HCT116 (cell line): ENCODE measurements around the gene TENM4. TPM values are rescaled to one million over a fixed set of nuclear protein-coding genes. Genes with fewer than 3 reads are reported as not detected.

Experiments
- ATAC-seq: fragments of 200-7000 bp; cut with Tn5 transposase; 2 replicates; pipeline ENCODE4 v1.9.1; 2020; ENCODE audit warnings: mild to moderate bottlenecking, moderate library complexity
- BruUV-seq: library from RNA; stranded (reverse); fragments of 400-500 nt; replicated peaks from 2 replicates; lab custom pipeline; 2021; lab: Mats Ljungman, UMichigan
- CTCF ChIA-PET: fragments of 300-600 bp; sonication (Branson Sonifier 250); formaldehyde crosslinking; loops from one replicate; lab custom pipeline; 2021; ENCODE audit warnings: antibody characterized with exemption; lab: Charles Lee
- POLR2A ChIA-PET: fragments of 300-600, 350-600 bp; sonication (Branson Sonifier 250); formaldehyde crosslinking; loops from one replicate; lab custom pipeline; 2021; ENCODE audit warnings: antibody characterized with exemption; lab: Charles Lee
- RAD21 ChIA-PET, 2 experiments: fragments of 300-600 bp; sonication (Branson Sonifier 250); formaldehyde crosslinking; loops; one replicate each; lab custom pipeline; 2023; ENCODE audit warnings: low total read pairs in 2 of 2; ENCODE audit not compliant: uncharacterized antibody in 2 of 2, unreplicated experiment in 2 of 2, low non-redundant PET in 1 of 2; lab: Charles Lee
- DNase-seq: peaks from one replicate; pipeline ENCODE4 v3.0.0-alpha.2; 2010; ENCODE audit warnings: low read depth, low spot score
- H2AFZ ChIP-seq: fragments of 200-600 bp; shearing (Covaris generic), sonication (generic); 2 replicates; pipeline ENCODE4 v1.6.1; 2017; ENCODE audit warnings: low read depth, mixed run types, mixed read lengths, antibody characterized with exemption, low read length; ENCODE audit not compliant: poor library complexity, severe bottlenecking
- H3K27ac ChIP-seq: 2 replicates; pipeline ENCODE4 v1.5.1; 2012; ENCODE audit warnings: low read depth, low read length
- H3K27me3 ChIP-seq: fragments of 200-600 bp; sonication (generic); 2 replicates; pipeline ENCODE4 v1.6.1; 2016; ENCODE audit warnings: mixed run types, low read length, mixed read lengths; ENCODE audit not compliant: insufficient read depth
- H3K36me3 ChIP-seq, 2 experiments: fragments of 200-500 bp in 1 of 2; fragments of 200-600 bp in 1 of 2; sonication (Bioruptor generic) in 1 of 2; sonication (generic) in 1 of 2; 2 replicates each; pipeline versions ENCODE4 v1.5.1 to v1.6.1; 2014 to 2016; ENCODE audit warnings: low read length in 2 of 2, inconsistent platforms in 1 of 2, mixed read lengths in 1 of 2, mixed run types in 1 of 2; ENCODE audit not compliant: insufficient read depth in 2 of 2, control insufficient read depth in 1 of 2
- H3K4me1 ChIP-seq, 2 experiments: fragments of 200-600 bp in 1 of 2; sonication (generic) in 1 of 2; 2 replicates each; pipeline versions ENCODE4 v1.5.1 to v1.6.1; 2012 to 2017; ENCODE audit warnings: low read length in 2 of 2, inconsistent platforms in 1 of 2, mild to moderate bottlenecking in 1 of 2, mixed read lengths in 1 of 2, mixed run types in 1 of 2, moderate library complexity in 1 of 2; ENCODE audit not compliant: insufficient read depth in 2 of 2, control insufficient read depth in 1 of 2
- H3K4me2 ChIP-seq: fragments of 200-600 bp; sonication (generic); 2 replicates; pipeline ENCODE4 v1.6.1; 2017; ENCODE audit warnings: mixed run types, low read length, mixed read lengths
- H3K4me3 ChIP-seq, 2 experiments: fragments of 200-600 bp in 1 of 2; sonication (generic) in 1 of 2; replicated peaks in 1 of 2; 2 replicates each; pipeline ENCODE4 v1.5.1; 2011 to 2016; ENCODE audit warnings: low read length in 2 of 2, control low read depth in 1 of 2, low read depth in 1 of 2, mild to moderate bottlenecking in 1 of 2, mixed read lengths in 1 of 2, mixed run types in 1 of 2
- H3K79me2 ChIP-seq: fragments of 200-600 bp; sonication (generic); 2 replicates; pipeline ENCODE4 v1.6.1; 2017; ENCODE audit warnings: mild to moderate bottlenecking, mixed run types, low read length, moderate library complexity, mixed read lengths; ENCODE audit not compliant: insufficient read depth
- H3K9ac ChIP-seq: fragments of 200-600 bp; sonication (generic); 2 replicates; pipeline ENCODE4 v1.6.1; 2016; ENCODE audit warnings: low read length, mixed read lengths
- H3K9me2 ChIP-seq: fragments of 200-600 bp; sonication (generic), shearing (Covaris generic); 2 replicates; pipeline ENCODE4 v1.6.1; 2017; ENCODE audit warnings: mixed run types, mild to moderate bottlenecking, moderate library complexity; ENCODE audit not compliant: insufficient read depth
- H3K9me3 ChIP-seq, 2 experiments: fragments of 200-500 bp in 1 of 2; fragments of 200-600 bp in 1 of 2; sonication (Bioruptor generic) in 1 of 2; sonication (generic) in 1 of 2; 2 replicates each; pipeline ENCODE4 v1.6.1; 2014 to 2017; ENCODE audit warnings: low read length in 2 of 2, mixed read lengths in 2 of 2, inconsistent platforms in 1 of 2, low read depth in 1 of 2, mild to moderate bottlenecking in 1 of 2, mixed run types in 1 of 2, moderate library complexity in 1 of 2; ENCODE audit not compliant: control insufficient read depth in 1 of 2, insufficient read depth in 1 of 2
- H4K20me1 ChIP-seq: fragments of 200-600 bp; sonication (generic), shearing (Covaris generic); 2 replicates; pipeline ENCODE4 v1.6.1; 2017; ENCODE audit warnings: mixed run types, mild to moderate bottlenecking, moderate library complexity; ENCODE audit not compliant: insufficient read depth
- ATF3 ChIP-seq: IDR thresholded peaks from 2 replicates; pipeline ENCODE4 v1.6.1; 2012
- CBX3 ChIP-seq: IDR thresholded peaks from 2 replicates; pipeline ENCODE4 v1.6.1; 2012; ENCODE audit warnings: low read depth
- CEBPB ChIP-seq: IDR thresholded peaks from 2 replicates; pipeline ENCODE4 v1.6.1; 2012; ENCODE audit warnings: low read depth
- CTCF ChIP-seq, 3 experiments: fragments of 200-600 bp in 1 of 3; sonication (generic) in 1 of 3; IDR thresholded peaks in 2 of 3; conservative IDR thresholded peaks in 1 of 3; 2 replicates each; pipeline ENCODE4 v1.5.1; 2012 to 2017; ENCODE audit warnings: low read depth in 2 of 3, low read length in 2 of 3, antibody characterized with exemption in 1 of 3, borderline replicate concordance in 1 of 3, control low read depth in 1 of 3, mild to moderate bottlenecking in 1 of 3, mixed read lengths in 1 of 3, mixed run types in 1 of 3, moderate library complexity in 1 of 3; ENCODE audit not compliant: insufficient read depth in 1 of 3
- ELF1 ChIP-seq: IDR thresholded peaks from 2 replicates; pipeline ENCODE4 v1.6.1; 2012; ENCODE audit warnings: low read depth, borderline replicate concordance
- EZH2 ChIP-seq: fragments of 200-600 bp; sonication (generic); IDR thresholded peaks from 2 replicates; pipeline ENCODE4 v1.6.1; 2017; ENCODE audit warnings: antibody characterized with exemption, mixed run types
- EZH2phosphoT487 ChIP-seq: fragments of 200-600 bp; IDR thresholded peaks from 2 replicates; pipeline ENCODE4 v1.6.1; 2018; ENCODE audit warnings: antibody characterized with exemption, borderline replicate concordance
- FOSL1 ChIP-seq: IDR thresholded peaks from 2 replicates; pipeline ENCODE4 v1.6.1; 2012; ENCODE audit warnings: low read depth
- JUND ChIP-seq: IDR thresholded peaks from 2 replicates; pipeline ENCODE4 v1.6.1; 2012
- MAX ChIP-seq: IDR thresholded peaks from 2 replicates; pipeline ENCODE4 v1.6.1; 2012
- POLR2A ChIP-seq: IDR thresholded peaks from 2 replicates; pipeline ENCODE4 v1.7.0; 2011; ENCODE audit warnings: borderline replicate concordance; ENCODE audit not compliant: insufficient read depth, insufficient read length; ENCODE audit errors: extremely low read depth
- POLR2AphosphoS5 ChIP-seq: IDR thresholded peaks from 2 replicates; pipeline ENCODE4 v1.6.1; 2011; ENCODE audit warnings: mild to moderate bottlenecking, low read depth, low read length, moderate library complexity
- RAD21 ChIP-seq: IDR thresholded peaks from 2 replicates; pipeline ENCODE4 v1.6.1; 2012; ENCODE audit warnings: low read depth, mild to moderate bottlenecking
- REST ChIP-seq: IDR thresholded peaks from 2 replicates; pipeline ENCODE4 v1.6.1; 2012; ENCODE audit warnings: low read depth
- SIN3A ChIP-seq: IDR thresholded peaks from 2 replicates; pipeline ENCODE4 v1.6.1; 2012; ENCODE audit warnings: low read depth
- SP1 ChIP-seq: IDR thresholded peaks from 2 replicates; pipeline ENCODE4 v1.6.1; 2012; ENCODE audit warnings: low read depth
- TCF7L2 ChIP-seq: IDR thresholded peaks from 2 replicates; pipeline ENCODE4 v1.7.0; 2011; ENCODE audit warnings: borderline replicate concordance, inconsistent platforms; ENCODE audit not compliant: insufficient read depth, insufficient read length; ENCODE audit errors: extremely low read depth
- YY1 ChIP-seq: IDR thresholded peaks from 2 replicates; pipeline ENCODE4 v1.6.1; 2011; ENCODE audit warnings: low read length, low read depth, moderate library complexity, mild to moderate bottlenecking; ENCODE audit not compliant: insufficient replicate concordance; ENCODE audit errors: extremely low read depth
- ZFX ChIP-seq: fragments of 450-650 bp; IDR thresholded peaks from 2 replicates; pipeline ENCODE4 v1.6.1; 2017
- ZNF274 ChIP-seq: fragments of 200-500 bp; sonication (Bioruptor generic); IDR thresholded peaks from 2 replicates; pipeline ENCODE4 v1.6.1; 2014; ENCODE audit warnings: mild to moderate bottlenecking, low read depth, low read length, inconsistent platforms
- intact Hi-C: fragments of 100-400 bp; cut with micrococcal nuclease; formaldehyde crosslinking; loops from 2 replicates; pipeline ENCODE4 v1.10.0; 2022
- total RNA-seq: library from RNA; stranded (reverse); gene quantifications from one replicate; pipeline ENCODE4 v1.2.1, GENCODE V29; 2021; ENCODE audit not compliant: unreplicated experiment

Gene TENM4
- total RNA-seq, 1 experiment from 2014 or later: 0.05 TPM

GRCh38 chr11:78961937-78962701, 478.7 kb downstream of the TENM4 start:
- POLR2A ChIA-PET: no interaction called here
- TF ChIP-seq YY1 (no peak), FOSL1 (no peak), JUND (no peak), EZH2 (no peak), ZNF274 (no peak), ELF1 (no peak), CEBPB (no peak), SIN3A (no peak), RAD21 (no peak), EZH2phosphoT487 (no peak), POLR2AphosphoS5 (no peak), SP1 (no peak), POLR2A (no peak), REST (no peak), MAX (no peak), CBX3 (no peak), ATF3 (no peak), CTCF (IDR thresholded peaks at IDR 0.05 in 2 of 3, conservative IDR thresholded peaks at IDR 0.05 in 1 of 3; ENCODE audit: borderline replicate concordance in 1 of 3, insufficient read depth in 1 of 3, low read depth in 2 of 3, low read length in 2 of 3) (no peak), TCF7L2 (no peak), ZFX (no peak)
- intact Hi-C loops: loop anchor here (1.0 kb wide), 2 partner anchors 164 to 316 kb away; no protein-coding TSS in a partner anchor
- Histone ChIP-seq H3K79me2 (no peaks in the 10 kb centered on the region), H3K27ac (no peak overlapping the region), H3K27me3 (peaks cover 13% of the 10 kb centered on the region), H2AFZ (no peak overlapping the region), H4K20me1 (no peaks in the 10 kb centered on the region), H3K4me1 (no peaks in the 10 kb centered on the region), H3K9ac (no peak overlapping the region), H3K9me3 (no peaks in the 10 kb centered on the region), H3K36me3 (no peaks in the 10 kb centered on the region), H3K9me2 (no peaks in the 10 kb centered on the region), H3K4me2 (no peak overlapping the region), H3K4me3 (no peak overlapping the region)
- DNase-seq (no peak), ATAC-seq (no peak)
- CTCF ChIA-PET: interaction anchor here (2.9 to 5.1 kb wide), 2 partner anchors 316 to 317 kb away, joined by 7 to 54 read pairs; no protein-coding TSS in a partner anchor
- RAD21 ChIA-PET: no interaction called here
- no TSS peak for BruUV-seq
